ENCODE data around the gene CHGA. TPM values are rescaled to one million over a fixed set of nuclear protein-coding genes. Genes with fewer than 3 reads are reported as not detected.

The CHGA gene, protein sequence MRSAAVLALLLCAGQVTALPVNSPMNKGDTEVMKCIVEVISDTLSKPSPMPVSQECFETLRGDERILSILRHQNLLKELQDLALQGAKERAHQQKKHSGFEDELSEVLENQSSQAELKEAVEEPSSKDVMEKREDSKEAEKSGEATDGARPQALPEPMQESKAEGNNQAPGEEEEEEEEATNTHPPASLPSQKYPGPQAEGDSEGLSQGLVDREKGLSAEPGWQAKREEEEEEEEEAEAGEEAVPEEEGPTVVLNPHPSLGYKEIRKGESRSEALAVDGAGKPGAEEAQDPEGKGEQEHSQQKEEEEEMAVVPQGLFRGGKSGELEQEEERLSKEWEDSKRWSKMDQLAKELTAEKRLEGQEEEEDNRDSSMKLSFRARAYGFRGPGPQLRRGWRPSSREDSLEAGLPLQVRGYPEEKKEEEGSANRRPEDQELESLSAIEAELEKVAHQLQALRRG
- total RNA-seq = not detected in 2 replicates

DNA sequence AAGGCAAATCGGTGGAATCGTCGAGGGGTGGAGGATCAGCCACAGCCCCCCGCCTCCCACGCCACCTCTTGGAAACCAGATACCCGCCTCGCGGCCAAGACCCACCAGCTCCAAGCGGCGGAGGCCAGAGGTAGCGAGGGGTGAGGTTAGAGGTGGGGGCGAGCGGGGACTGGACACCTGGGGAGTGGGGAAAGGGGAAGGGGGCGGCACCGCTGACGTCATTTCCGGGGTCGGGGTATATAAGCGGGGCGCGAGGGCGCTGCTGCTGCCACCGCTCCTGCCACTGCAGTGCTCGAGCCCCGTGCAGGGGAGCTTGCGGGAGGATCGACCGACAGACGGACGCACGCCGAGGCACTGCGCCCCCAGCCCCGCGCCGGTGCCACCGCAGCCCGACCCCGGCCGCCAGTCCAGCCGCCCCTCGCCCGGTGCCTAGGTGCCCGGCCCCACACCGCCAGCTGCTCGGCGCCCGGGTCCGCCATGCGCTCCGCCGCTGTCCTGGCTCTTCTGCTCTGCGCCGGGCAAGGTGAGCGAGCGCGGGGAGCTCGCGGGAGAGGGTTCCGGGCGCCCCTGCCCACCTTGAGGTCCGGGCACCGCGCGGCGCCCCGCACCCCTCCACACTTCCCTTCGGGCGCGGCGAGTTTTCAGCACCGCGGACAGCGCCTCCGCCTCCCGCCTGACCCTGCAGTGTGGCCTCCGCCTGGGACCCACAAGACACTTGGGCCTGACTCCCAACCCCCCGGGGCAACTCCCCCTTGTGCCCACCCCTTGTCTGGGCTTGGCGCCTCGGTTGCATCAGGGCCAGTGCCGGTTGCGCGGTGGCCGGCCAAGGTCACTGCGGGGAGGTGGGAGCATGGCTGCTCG is at the start of gene CHGA:
Gene CHGA (plus strand): TSS at position 268 of the 861 bp plus-strand sequence. CDS start 210 bp downstream, at position 478.

Other genes with a start within 250 kb of the CHGA start
- 26.5 and 78.8 TPM in 2 replicates for gene LGMN, start 174.5 kb upstream of the CHGA start, total RNA-seq
- gene GOLGA5, start 128.8 kb upstream of the CHGA start, total RNA-seq = 62.1 and 86.7 TPM in 2 replicates
- 10.7 and 16.9 TPM in 2 replicates for gene ITPK1, start 192.8 kb downstream of the CHGA start, total RNA-seq

Data from placental pericyte (primary cell).